Calu3 (cell line): ENCODE measurements around the gene MKNK2. TPM values are rescaled to one million over a fixed set of nuclear protein-coding genes. Genes with fewer than 3 reads are reported as not detected.

Experiments used
- BruUV-seq: library from RNA; stranded (reverse); fragments of 400-500 nt; replicated peaks from 2 replicates; lab custom pipeline; 2021; lab: Mats Ljungman, UMichigan
- CTCF ChIA-PET: fragments of 300-600 bp; sonication (Branson Sonifier 250); formaldehyde crosslinking; loops from one replicate; lab custom pipeline; 2022; ENCODE audit warnings: antibody characterized with exemption; lab: Charles Lee
- DNase-seq: peaks from one replicate; pipeline ENCODE4 v3.0.0; 2022
- H3K27ac Mint-ChIP-seq: one replicate; pipeline ENCODE4 v1.8.0; 2022; ENCODE audit warnings: mixed read lengths; ENCODE audit not compliant: unreplicated experiment
- H3K27me3 Mint-ChIP-seq: one replicate; pipeline ENCODE4 v1.8.0; 2022; ENCODE audit warnings: mixed read lengths; ENCODE audit not compliant: unreplicated experiment
- H3K36me3 Mint-ChIP-seq: one replicate; pipeline ENCODE4 v1.8.0; 2022; ENCODE audit warnings: mild to moderate bottlenecking, moderate library complexity, mixed read lengths; ENCODE audit not compliant: insufficient read depth, unreplicated experiment
- H3K4me1 Mint-ChIP-seq: one replicate; pipeline ENCODE4 v1.8.0; 2022; ENCODE audit warnings: mild to moderate bottlenecking, low read depth, mixed read lengths; ENCODE audit not compliant: unreplicated experiment
- H3K4me3 Mint-ChIP-seq: one replicate; pipeline ENCODE4 v1.8.0; 2022; ENCODE audit warnings: mild to moderate bottlenecking, low read depth, moderate library complexity, mixed read lengths; ENCODE audit not compliant: unreplicated experiment
- H3K9me3 Mint-ChIP-seq: one replicate; pipeline ENCODE4 v1.8.0; 2022; ENCODE audit warnings: low read depth, mixed read lengths; ENCODE audit not compliant: unreplicated experiment
- intact Hi-C: fragments of 100-400 bp; cut with micrococcal nuclease; formaldehyde crosslinking; loops from one replicate; pipeline ENCODE4 v1.10.0; 2022; ENCODE audit not compliant: unreplicated experiment
- total RNA-seq: library from RNA; stranded (reverse); gene quantifications from 2 replicates; pipeline ENCODE4 v1.2.3, GENCODE V29; 2022
- TF ChIP-seq, protein P1 (sequence below): fragments of 200-600 bp; IDR thresholded peaks from one replicate; pipeline ENCODE4 v1.8.0; 2022; ENCODE audit warnings: antibody characterized with exemption; ENCODE audit not compliant: unreplicated experiment

MKNK2 gene
- total RNA-seq, 1 experiment from 2014 or later, result 96.0 TPM

DNA sequence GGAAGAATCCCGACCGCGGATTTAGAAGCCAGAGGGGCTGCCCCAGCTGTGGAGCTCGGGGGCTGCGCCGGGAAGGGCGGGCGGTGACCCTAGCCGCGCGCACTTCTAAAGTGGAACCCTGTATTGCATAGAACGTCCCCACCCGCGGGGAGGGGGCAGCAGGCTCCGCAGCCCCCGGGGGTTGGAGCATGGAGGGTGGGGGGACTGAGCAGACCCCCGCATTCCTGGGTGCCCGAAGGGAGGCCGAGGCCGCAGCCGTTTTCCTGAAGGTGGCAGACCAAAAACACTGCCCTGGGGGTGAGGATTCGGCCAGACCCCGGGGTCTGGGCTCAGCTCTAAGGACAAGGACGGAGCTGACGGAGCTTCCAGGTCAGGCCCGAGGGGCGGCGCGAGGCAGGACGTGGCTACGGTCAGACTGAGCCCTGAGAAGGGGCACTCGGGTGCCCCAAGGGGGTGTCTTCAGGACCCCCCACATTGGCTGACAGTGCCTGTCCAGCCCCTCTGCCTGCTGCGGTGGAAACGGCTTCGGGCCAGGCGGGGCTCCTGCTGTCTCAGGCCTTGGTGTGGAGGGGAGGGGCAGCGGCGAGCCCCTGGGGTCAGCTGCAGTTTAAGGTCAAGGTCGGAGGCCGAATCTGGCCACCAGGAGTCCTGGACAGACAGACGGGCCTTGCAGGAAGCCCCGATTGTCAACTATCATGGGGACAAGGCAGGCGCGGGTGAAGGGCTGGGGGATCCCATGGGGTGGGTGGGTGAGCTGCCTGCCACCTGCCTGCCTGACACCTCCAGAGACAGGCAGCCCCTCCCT is 12.6 kb downstream of the MKNK2 start:
- H3K4me1 Mint-ChIP-seq, result no peaks in the 10 kb centered on the region
- peaks cover 50% of the 10 kb centered on the region for H3K36me3 Mint-ChIP-seq
- H3K9me3 Mint-ChIP-seq, result peaks cover 2% of the 10 kb centered on the region
- no TSS peak for BruUV-seq
- no peak overlapping the region for H3K4me3 Mint-ChIP-seq
- H3K27me3 Mint-ChIP-seq, result no peaks in the 10 kb centered on the region
- intact Hi-C loops, result no loop called here
- DNase-seq, result no peak
- TF ChIP-seq, protein P1, sequence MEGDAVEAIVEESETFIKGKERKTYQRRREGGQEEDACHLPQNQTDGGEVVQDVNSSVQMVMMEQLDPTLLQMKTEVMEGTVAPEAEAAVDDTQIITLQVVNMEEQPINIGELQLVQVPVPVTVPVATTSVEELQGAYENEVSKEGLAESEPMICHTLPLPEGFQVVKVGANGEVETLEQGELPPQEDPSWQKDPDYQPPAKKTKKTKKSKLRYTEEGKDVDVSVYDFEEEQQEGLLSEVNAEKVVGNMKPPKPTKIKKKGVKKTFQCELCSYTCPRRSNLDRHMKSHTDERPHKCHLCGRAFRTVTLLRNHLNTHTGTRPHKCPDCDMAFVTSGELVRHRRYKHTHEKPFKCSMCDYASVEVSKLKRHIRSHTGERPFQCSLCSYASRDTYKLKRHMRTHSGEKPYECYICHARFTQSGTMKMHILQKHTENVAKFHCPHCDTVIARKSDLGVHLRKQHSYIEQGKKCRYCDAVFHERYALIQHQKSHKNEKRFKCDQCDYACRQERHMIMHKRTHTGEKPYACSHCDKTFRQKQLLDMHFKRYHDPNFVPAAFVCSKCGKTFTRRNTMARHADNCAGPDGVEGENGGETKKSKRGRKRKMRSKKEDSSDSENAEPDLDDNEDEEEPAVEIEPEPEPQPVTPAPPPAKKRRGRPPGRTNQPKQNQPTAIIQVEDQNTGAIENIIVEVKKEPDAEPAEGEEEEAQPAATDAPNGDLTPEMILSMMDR, result no peak
- CTCF ChIA-PET, result interaction anchor here (0.5 to 1.1 kb wide), 2 partner anchors 31 to 61 kb away, joined by 3 read pairs; no protein-coding TSS in a partner anchor
- no peak overlapping the region for H3K27ac Mint-ChIP-seq

DNA sequence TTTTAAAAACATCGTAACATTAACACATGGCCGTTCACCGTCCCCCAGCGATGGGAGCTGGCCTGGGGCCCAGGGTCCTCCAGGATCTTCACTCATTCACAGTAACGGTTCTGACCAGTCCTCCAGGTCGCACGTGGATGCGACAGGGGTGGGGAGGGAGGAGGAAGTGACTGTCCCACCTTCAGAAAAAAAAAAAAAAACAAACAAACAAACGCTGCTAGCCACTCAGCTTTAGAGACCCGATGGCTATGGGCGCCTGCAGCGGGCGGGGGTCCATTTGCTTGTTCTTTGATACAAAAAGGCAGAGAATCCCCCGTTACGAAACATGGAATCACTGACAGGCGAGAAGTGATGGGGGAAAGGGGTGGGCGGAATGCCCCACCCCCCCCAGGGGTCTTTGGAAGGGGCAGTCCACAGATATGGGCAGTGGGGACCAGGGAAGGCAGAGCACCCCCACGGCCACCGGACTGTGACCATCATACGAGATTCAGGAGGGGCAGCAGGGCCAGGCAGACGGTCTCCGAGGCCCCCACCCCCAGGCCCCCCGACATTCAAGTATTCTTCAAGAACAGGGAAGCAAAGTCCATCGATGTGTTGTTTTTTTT is 13.3 kb downstream of the MKNK2 start:
- intact Hi-C loops, result no loop called here
- Mint-ChIP-seq H3K4me1 (peaks cover 4% of the 10 kb centered on the region), H3K4me3 (no peak overlapping the region), H3K9me3 (peaks cover 2% of the 10 kb centered on the region), H3K36me3 (peaks cover 42% of the 10 kb centered on the region), H3K27ac (peak overlapping the region; percentile 39), H3K27me3 (no peaks in the 10 kb centered on the region)
- TF ChIP-seq, protein P1, result no peak
- no peak for DNase-seq
- CTCF ChIA-PET, result no interaction called here
- TSS peak; percentile 43 for BruUV-seq

DNA sequence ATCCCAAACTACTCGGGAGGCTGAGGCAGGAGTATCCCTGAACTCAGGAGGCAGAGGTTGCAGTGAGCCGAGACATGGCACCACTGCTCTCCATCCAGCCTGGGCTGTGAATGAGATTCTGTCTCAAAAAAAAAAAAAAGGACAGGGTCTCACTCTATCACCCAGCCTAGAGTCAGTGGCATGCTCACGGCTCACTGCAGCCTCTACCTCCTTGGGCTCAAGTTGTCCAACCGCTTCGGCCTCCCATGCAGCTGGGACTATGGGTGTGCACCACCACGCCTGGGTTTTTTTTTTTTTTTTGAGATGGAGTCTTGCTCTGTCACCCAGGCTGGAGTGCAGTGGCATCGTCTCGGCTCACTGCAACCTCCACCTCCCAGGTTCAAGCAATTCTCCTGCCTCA is 14.6 kb downstream of the MKNK2 start:
- BruUV-seq, result no TSS peak
- DNase-seq, result no peak
- intact Hi-C loops, result no loop called here
- Mint-ChIP-seq H3K9me3 (peaks cover 2% of the 10 kb centered on the region), H3K27ac (no peak overlapping the region), H3K36me3 (peaks cover 34% of the 10 kb centered on the region), H3K4me1 (peaks cover 11% of the 10 kb centered on the region), H3K4me3 (no peak overlapping the region), H3K27me3 (no peaks in the 10 kb centered on the region)
- CTCF ChIA-PET, result interaction anchor here (0.6 to 0.7 kb wide), 2 partner anchors 34 to 803 kb away, joined by 3 read pairs; no protein-coding TSS in a partner anchor
- TF ChIP-seq, protein P1, result no peak

DNA sequence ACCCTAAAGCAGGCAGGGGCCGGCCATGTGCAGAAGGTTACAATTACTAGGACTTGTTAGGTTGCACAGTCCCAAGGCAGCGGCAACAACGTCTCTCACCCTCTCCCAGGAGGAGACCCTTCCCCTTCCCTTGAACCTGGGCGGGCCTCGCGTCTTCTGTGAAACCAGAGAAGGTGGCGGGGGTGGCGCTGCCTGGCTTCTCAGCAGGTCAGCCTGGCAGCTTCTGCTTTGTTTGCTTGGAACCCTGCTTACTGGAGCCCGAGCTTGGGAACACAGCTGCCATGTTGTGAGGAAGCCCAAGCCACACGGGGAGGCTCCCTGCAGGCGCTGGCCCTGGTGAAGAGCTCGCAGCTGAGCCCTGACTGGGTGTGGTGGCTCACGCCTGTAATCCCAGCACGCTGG is 15.5 kb downstream of the MKNK2 start:
- no peak overlapping the region for H3K4me3 Mint-ChIP-seq
- peaks cover 31% of the 10 kb centered on the region for H3K36me3 Mint-ChIP-seq
- peaks cover 2% of the 10 kb centered on the region for H3K9me3 Mint-ChIP-seq
- no peak for DNase-seq
- H3K27ac Mint-ChIP-seq, result no peak overlapping the region
- intact Hi-C loops, result no loop called here
- H3K27me3 Mint-ChIP-seq, result no peaks in the 10 kb centered on the region
- H3K4me1 Mint-ChIP-seq, result peaks cover 11% of the 10 kb centered on the region
- TF ChIP-seq, protein P1, result no peak
- CTCF ChIA-PET, result interaction anchor here (0.7 kb wide), 1 partner anchor 804 kb away, joined by 3 read pairs; no protein-coding TSS in a partner anchor
- no TSS peak for BruUV-seq
